GM12892 (cell line): Measurements from ENCODE around the gene RASGRP3.

Experiments used
- DNase-seq: peaks from one replicate; pipeline ENCODE4 v3.0.0; 2011; ENCODE audit not compliant: insufficient read length
- FAIRE-seq: peaks from 2 replicates; lab custom pipeline; 2011; peaks lifted over from hg19 to GRCh38; lab: Jason Lieb, UNC
- POLR2A ChIP-seq: IDR thresholded peaks from 2 replicates; pipeline ENCODE4 v1.6.1; 2011; ENCODE audit warnings: low read depth, low read length, control low read depth
- POLR2AphosphoS5 ChIP-seq: IDR thresholded peaks from 2 replicates; pipeline ENCODE4 v1.6.1; 2011; ENCODE audit warnings: low read depth, low read length, control low read depth
- TAF1 ChIP-seq: IDR thresholded peaks from 2 replicates; pipeline ENCODE4 v1.6.1; 2011; ENCODE audit warnings: low read depth, mild to moderate bottlenecking, control low read depth, low read length, borderline replicate concordance

Gene RASGRP3

GRCh38 chr2:33603416-33603815, 127.0 kb downstream of the RASGRP3 start:
- TF ChIP-seq POLR2AphosphoS5 (no peak), POLR2A (no peak), TAF1 (no peak)
- DNase-seq (no peak), FAIRE-seq (no peak)

DNA sequence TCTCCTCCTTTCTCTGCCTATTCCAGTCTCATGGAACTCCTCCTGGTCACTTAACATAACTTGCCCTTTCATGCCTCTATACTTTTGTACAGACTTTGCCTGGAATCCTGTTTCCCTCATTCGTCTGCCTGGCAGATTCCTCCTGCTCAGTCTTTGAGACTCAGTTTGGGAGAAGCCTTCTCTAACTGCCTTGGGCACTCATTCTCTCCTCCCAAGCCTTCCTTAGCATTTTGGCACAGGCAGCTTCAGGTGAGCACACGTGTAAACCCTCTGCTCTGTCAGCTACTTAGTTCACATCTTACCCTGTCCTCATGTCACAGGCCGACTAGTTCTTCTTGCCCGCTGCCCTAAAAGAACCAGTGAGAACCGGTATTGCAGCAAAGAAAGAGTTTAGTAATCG, 128.6 kb downstream of the RASGRP3 start:
- FAIRE-seq (no peak), DNase-seq (no peak)
- no peak for TF ChIP-seq POLR2A
- TF ChIP-seq TAF1: no peak
- TF ChIP-seq POLR2AphosphoS5: no peak

GRCh38 chr2:33606100-33606499, 129.7 kb downstream of the RASGRP3 start:
- FAIRE-seq: no peak
- TF ChIP-seq POLR2A (no peak), TAF1 (no peak), POLR2AphosphoS5 (no peak)

DNA sequence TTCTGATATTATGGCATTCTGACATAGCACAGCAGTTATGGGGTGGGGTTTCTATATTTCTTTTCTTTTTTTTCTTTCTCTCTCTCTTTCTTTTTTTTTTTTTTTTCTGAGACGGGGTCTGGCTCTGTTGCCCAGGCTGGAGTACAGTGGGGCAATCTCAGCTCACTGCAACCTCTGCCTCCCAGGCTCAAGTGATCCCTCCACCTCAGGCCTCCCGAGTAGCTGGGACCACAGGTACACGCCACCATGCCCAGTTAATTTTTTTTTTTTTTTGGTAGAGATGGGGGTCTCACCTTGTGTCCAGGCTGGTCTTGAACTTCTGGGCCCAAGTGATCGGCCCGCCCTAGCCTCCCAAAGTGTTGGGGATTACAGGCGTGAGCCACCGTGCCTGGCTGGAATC, 130.2 kb downstream of the RASGRP3 start:
- no peak for FAIRE-seq
- no peak for TF ChIP-seq POLR2A
- no peak for TF ChIP-seq POLR2AphosphoS5
- no peak for TF ChIP-seq TAF1
- DNase-seq: no peak

More at GRCh38 chr2:33606100-33606499, 129.7 kb downstream of the RASGRP3 start:
- no peak for DNase-seq

DNA sequence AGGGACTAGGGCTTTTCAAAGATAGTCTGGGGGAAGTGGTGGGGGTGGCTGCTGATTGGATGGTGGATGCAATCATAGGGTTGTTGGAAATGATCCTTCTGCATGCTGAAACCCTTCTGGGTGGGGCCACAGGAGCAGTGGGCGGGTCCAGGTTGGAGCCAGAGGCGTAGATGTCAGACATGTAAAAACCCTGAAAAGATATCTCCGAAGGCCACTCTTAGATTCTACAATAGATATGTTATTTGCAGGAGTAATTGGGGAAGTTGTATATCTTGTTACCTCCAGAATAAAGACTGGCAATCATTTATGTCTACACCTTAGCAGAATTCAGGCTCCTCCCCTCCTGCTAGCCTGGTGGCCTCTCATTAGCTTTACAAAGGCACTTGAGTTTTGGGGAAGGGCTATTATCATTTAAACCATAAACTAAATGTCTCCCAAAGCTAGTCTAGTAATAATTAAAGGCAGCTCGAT, 130.8 kb downstream of the RASGRP3 start:
- DNase-seq (no peak), FAIRE-seq (no peak)

GRCh38 chr2:33607905-33608304, 131.5 kb downstream of the RASGRP3 start:
- no peak for FAIRE-seq
- TF ChIP-seq POLR2A: no peak
- TF ChIP-seq TAF1: no peak
- TF ChIP-seq POLR2AphosphoS5: no peak
- DNase-seq: no peak

More for the DNA sequence above, 130.8 kb downstream of the RASGRP3 start:
- TF ChIP-seq POLR2AphosphoS5 (no peak), TAF1 (no peak), POLR2A (no peak)

- no peak for TF ChIP-seq POLR2A
- TF ChIP-seq POLR2AphosphoS5: no peak
- TF ChIP-seq TAF1: no peak
- DNase-seq: no peak
- FAIRE-seq: no peak
Measured at GRCh38 chr2:33614190-33614589, 137.7 kb downstream of the RASGRP3 start.
